Measurements from ENCODE around the gene COMMD1. TPM values are rescaled to one million over a fixed set of nuclear protein-coding genes. Genes with fewer than 3 reads are reported as not detected.

The COMMD1 gene
- total RNA-seq, 2 experiments from 2014 or later: 11.5 to 13.2 TPM

- POLR2A ChIA-PET: no interaction called here
- ATAC-seq (ENCODE audit: poor library complexity) (no peak), DNase-seq (no peak)
These were observed 231.7 kb downstream of the COMMD1 start for GRCh38 chr2:62136956-62137830.

GRCh38 chr2:62140426-62141141 is 235.1 kb downstream of the COMMD1 start:
- no peaks in the 10 kb centered on the region for H3K9me3 Mint-ChIP-seq
- no peaks in the 10 kb centered on the region for H3K27me3 Mint-ChIP-seq
- H3K27me3 ChIP-seq (ENCODE audit: control insufficient read depth in 1 of 2, insufficient read depth in 2 of 2, low read length in 2 of 2): no peaks in the 10 kb centered on the region

More at GRCh38 chr2:62136956-62137830, 231.7 kb downstream of the COMMD1 start:
- H3K36me3 ChIP-seq (ENCODE audit: insufficient read depth, low read length): no peaks in the 10 kb centered on the region
- Mint-ChIP-seq H3K27me3 (no peaks in the 10 kb centered on the region), H3K9me3 (no peaks in the 10 kb centered on the region), H3K36me3 (ENCODE audit: low read depth) (peaks cover 60% of the 10 kb centered on the region), H3K4me3 (no peak overlapping the region), H3K4me1 (ENCODE audit: low read depth) (no peaks in the 10 kb centered on the region), H3K27ac (no peak overlapping the region)
- H3K4me1 ChIP-seq (ENCODE audit: insufficient read depth, low read length): no peaks in the 10 kb centered on the region
- CTCF ChIA-PET: no interaction called here
- no peaks in the 10 kb centered on the region for H3K27me3 ChIP-seq (ENCODE audit: control insufficient read depth in 1 of 2, insufficient read depth in 2 of 2, low read length in 2 of 2)
- no peak overlapping the region for H3K27ac ChIP-seq (ENCODE audit: low read depth in 1 of 2, low read length in 2 of 2)
- intact Hi-C loops (cut with DNase I, micrococcal nuclease): no loop called here
- no peak for TF ChIP-seq CTCF (IDR thresholded peaks at IDR 0.05)
- no peak overlapping the region for H3K4me3 ChIP-seq (ENCODE audit: low read length)
- peaks cover 0 to 5% of the 10 kb centered on the region in 2 experiments for H3K9me3 ChIP-seq (ENCODE audit: control insufficient read depth in 1 of 2, insufficient read depth in 1 of 2, low read length in 2 of 2)

More at GRCh38 chr2:62140426-62141141, 235.1 kb downstream of the COMMD1 start:
- ATAC-seq (ENCODE audit: poor library complexity) (no peak), DNase-seq (no peak)
- Histone ChIP-seq H3K27ac (ENCODE audit: low read depth in 1 of 2, low read length in 2 of 2) (no peak overlapping the region), H3K4me1 (ENCODE audit: insufficient read depth, low read length) (no peaks in the 10 kb centered on the region), H3K4me3 (ENCODE audit: low read length) (no peak overlapping the region), H3K9me3 (ENCODE audit: control insufficient read depth in 1 of 2, insufficient read depth in 1 of 2, low read length in 2 of 2) (no peaks in the 10 kb centered on the region), H3K36me3 (ENCODE audit: insufficient read depth, low read length) (no peaks in the 10 kb centered on the region)
- CTCF ChIA-PET: no interaction called here
- H3K36me3 Mint-ChIP-seq (ENCODE audit: low read depth): peaks cover 38% of the 10 kb centered on the region
- no peak overlapping the region for H3K4me3 Mint-ChIP-seq
- no peak overlapping the region for H3K27ac Mint-ChIP-seq
- peaks cover 5% of the 10 kb centered on the region for H3K4me1 Mint-ChIP-seq (ENCODE audit: low read depth)
- POLR2A ChIA-PET: no interaction called here
- intact Hi-C loops (cut with DNase I, micrococcal nuclease): no loop called here
- TF ChIP-seq CTCF (IDR thresholded peaks at IDR 0.05): no peak
